Hematopoietic multipotent progenitor cell treated with erythropoietin and hydrocortisone succinate and interleukin-3 and kit ligand, for 15 days (in vitro differentiated cells): ENCODE measurements around the gene TRIM44.
"Not testable (repeated sequence)": the region's sequence is repeated elsewhere in the genome, so short reads cannot be mapped to it uniquely, and the experiment has no call there.

Source experiments
- DNase-seq: peaks from one replicate; pipeline ENCODE4 v3.0.0-alpha.2; 2015; ENCODE audit warnings: low spot score

Gene TRIM44

DNA sequence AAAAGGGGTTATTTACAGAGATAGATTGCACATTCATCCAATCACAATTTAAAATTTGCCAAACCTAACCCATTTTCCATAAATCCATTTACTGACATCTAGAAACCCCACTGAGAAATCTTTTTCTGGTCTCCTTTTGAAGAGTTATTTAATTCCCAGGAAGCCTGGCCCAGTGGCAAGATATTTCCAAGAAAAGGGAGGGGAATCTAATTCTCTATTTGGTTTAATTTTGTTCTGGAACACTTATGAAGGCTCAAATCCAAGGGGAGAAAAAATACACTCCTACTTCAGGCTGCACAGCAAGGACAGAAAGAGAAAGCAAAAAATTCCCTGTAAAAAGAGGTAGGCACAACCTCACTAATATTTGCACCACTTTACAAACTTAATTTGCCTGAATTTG, 193.1 kb downstream of the TRIM44 start:
- no peak for DNase-seq

DNA sequence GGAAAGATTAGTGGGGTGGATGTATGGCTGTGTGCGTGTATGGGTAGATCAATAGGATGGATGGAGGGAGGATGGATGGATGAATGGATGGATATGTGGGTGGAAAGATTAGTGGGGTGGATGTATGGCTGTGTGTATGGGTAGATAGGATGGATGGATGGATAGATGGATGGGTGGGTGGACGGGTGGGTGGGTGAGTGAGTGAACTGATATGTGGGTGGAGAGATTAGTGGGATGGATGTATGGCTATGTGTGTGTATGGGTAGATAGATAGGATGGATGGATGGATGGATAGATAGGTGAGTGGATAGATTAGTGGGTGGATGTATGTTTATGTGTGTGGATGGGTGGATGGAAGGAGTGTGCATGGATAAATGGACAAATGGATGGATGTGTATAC, 193.7 kb downstream of the TRIM44 start:
- DNase-seq: no peak

DNA sequence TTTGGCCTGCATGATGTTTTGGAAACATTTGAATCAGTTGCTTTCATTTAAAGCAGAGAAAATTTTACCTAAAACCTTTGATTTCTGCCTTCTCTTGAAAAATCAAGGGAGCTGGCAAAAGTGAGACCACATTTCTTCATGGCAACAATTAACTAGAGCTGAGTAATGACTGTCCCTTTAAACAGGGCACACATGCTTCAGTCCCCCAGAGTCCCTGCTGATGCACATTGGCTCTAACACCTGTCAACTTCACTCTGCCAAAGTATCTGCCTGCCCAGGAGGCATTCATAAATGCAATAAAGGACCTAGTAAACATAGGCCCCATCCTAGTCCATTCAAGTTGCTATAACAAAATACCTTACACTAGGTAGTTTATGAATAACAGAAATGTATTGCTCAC, 194.2 kb downstream of the TRIM44 start:
- DNase-seq: no peak

DNA sequence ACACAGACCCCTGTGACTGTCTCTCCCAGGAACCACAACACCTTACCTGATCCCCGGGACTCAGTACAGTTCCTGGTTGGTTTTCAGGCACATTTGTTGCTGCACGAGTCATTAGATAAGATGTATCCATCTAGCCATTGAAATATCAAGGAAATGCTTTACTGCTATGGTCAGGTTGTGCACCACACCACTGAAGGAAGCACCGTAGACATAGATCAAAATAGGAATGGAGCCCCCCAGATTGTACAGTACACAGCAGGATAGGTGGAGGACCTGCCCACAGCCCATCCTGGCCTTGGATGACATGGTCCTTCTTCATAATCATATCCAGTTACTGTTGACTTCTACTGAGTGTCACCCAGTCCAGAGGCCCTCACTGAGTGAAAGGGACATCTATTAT, 195.3 kb downstream of the TRIM44 start:
- DNase-seq: no peak

DNA sequence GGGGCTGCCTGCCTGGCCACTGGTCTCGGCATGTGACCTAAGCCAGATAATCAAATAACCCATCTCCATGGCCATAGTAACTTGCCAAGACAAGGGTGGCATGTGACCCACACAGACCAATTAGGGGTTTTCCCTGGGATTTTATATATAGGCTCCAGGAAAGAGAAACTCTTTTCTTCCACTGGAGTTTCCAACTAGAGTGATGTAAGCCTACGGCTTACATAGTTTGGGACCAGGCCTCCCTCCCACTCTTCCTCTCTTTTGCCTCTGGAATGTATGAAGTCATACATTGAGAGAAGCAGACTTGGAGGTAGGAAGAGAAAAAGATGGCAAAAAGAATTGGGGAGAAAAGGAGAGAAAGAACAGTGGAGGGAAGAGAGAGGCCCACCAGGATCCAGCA, 196.7 kb downstream of the TRIM44 start:
- DNase-seq: no peak

DNA sequence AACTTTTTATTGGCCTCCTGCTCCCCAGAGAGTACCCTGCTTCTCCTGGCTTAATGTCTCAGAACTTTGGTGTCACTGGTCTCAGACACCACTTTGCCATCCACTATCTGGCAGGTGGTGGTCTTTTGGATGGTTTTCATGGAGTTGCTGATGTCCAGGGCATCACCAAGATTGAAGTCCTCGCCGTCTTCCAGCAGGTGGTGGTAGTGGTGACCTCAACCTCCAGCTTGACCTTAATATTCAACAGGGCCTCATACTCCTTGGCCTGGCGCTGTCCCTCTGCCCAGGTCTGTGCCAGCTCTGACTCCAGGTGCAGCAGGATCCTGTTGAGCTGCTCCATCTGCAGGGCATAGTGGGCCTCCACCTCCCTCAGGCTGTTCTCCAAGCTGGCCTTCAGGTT, 197.6 kb downstream of the TRIM44 start:
- DNase-seq: not testable (repeated sequence)

DNA sequence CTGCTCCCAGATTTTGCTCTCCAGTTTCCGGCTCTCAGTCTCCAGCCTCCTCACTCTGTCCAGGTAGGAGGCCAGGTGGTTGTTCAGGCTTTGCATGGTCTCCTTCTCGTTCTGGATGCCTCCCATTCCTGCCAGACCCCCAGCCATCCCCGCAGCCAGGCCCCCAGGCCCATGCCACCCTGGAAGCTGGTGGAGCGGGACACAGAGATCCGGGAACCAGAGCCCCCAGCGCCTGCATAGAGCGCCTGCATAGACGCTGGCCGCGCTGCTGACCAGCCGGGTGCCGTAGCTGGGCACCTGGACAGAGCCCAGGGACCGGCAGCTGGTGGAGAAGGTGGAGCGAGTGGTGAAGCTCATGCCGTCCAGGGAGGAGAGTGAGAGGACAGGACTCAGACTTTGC, 198.6 kb downstream of the TRIM44 start:
- no peak for DNase-seq

DNA sequence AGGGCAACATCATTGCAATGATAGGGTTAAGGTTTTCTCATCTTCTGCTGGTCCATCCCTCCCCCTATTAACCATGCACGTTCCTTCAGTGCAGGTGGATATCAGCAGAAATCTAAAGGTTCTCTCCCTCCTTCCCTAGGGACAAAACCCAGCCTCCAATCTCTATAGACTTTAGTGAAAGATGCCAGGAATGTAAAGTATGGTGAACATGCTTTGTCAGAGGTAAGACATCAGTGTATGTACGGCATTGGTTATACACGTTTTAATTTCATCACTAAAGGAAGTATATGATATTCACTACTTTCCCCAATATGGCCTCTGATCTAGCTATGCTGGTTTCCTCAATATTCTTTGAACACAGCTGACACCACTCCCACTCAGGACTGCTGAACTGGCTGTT, 200.1 kb downstream of the TRIM44 start:
- DNase-seq: no peak

DNA sequence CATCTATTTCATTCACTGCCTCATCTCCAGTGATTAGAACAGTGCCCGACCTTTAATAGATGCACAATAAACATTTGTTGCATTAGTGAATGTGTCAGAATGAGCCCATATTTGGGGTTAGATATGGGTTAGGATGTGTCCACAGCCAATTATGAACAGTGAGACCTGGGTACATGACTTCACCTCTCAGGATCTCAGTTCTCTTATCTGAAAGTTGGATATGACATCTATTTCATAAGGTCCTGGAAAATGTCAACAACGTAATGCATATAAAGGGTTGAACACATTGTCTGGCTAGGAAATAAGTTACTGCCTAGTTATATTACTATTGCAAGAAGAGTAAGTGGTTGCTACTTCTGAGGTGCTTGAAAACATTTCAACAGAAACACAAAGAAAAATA, 201.6 kb downstream of the TRIM44 start:
- DNase-seq: no peak

DNA sequence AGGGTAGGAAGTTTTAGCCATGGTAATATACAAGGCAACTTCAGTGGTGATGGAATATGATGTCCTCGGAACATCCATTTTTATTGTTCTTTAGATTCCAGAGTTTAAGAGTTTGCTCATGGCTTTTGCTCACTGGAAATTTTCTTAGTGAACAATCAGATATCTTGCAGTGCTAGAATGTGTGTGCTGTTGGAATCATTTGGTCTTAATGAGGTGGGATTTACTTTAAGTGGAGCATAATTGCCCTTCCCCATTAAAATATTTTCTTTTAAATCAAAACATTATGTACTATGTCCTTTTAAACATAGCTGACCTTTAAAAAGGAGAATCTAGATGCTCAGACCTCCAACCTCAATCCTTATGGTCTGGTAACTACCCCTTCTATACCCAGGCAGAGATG, 204.0 kb downstream of the TRIM44 start:
- no peak for DNase-seq
